HG02938 (cell line): ENCODE measurements around the gene IPO5.

ENCODE experiments used
- ATAC-seq: cut with Tn5 transposase; IDR thresholded peaks from one replicate; pipeline ENCODE4 v1.9.1; 2021; ENCODE audit warnings: mild to moderate bottlenecking, moderate library complexity; ENCODE audit not compliant: unreplicated experiment

The IPO5 gene

GRCh38 chr13:98054301-98054700 lies 100.8 kb downstream of the IPO5 start:
- ATAC-seq = no peak

GRCh38 chr13:98055623-98056022 lies 102.1 kb downstream of the IPO5 start:
- no peak for ATAC-seq

GRCh38 chr13:98056839-98057410 lies 103.5 kb downstream of the IPO5 start:
- ATAC-seq = no peak

GRCh38 chr13:98059276-98059675 lies 105.8 kb downstream of the IPO5 start:
- no peak for ATAC-seq

- ATAC-seq = no peak
Measured at GRCh38 chr13:98060282-98060681, 106.8 kb downstream of the IPO5 start.

GRCh38 chr13:98065468-98065867 lies 112.0 kb downstream of the IPO5 start:
- no peak for ATAC-seq

GRCh38 chr13:98066636-98067035 lies 113.2 kb downstream of the IPO5 start:
- no peak for ATAC-seq

- no peak for ATAC-seq
Measured at GRCh38 chr13:98068521-98068920, 115.0 kb downstream of the IPO5 start.

- no peak for ATAC-seq
Measured at GRCh38 chr13:98069985-98070384, 116.5 kb downstream of the IPO5 start.

- ATAC-seq = no peak
Measured at GRCh38 chr13:98071316-98071715, 117.8 kb downstream of the IPO5 start.

GRCh38 chr13:98072476-98072875 lies 119.0 kb downstream of the IPO5 start:
- ATAC-seq = no peak
